K562 (cell line): ENCODE data around the gene ZFP36. TPM values are rescaled to one million over a fixed set of nuclear protein-coding genes. Genes with fewer than 3 reads are reported as not detected.

ENCODE experiments used
- BRD4 ChIP-seq: fragments of 200-600 bp; sonication (generic); IDR thresholded peaks from 2 replicates; pipeline ENCODE4 v1.6.1; 2017; ENCODE audit warnings: inconsistent platforms
- HMG20B ChIP-seq: fragments of 250-450 bp; sonication (Bioruptor Pico); IDR thresholded peaks from 2 replicates; pipeline ENCODE4 v1.5.0; 2021; ENCODE audit warnings: mild to moderate bottlenecking
- KHSRP ChIP-seq: fragments of 450-650 bp; IDR thresholded peaks from 2 replicates; pipeline ENCODE4 v1.6.1; 2017
- LCOR ChIP-seq: sonication (generic); formaldehyde crosslinking; IDR thresholded peaks from 2 replicates; pipeline ENCODE4 v1.8.0; 2022; ENCODE audit warnings: mild to moderate bottlenecking, missing genetic modification reagents
- NEUROD1 ChIP-seq: fragments of 150-350 bp; IDR thresholded peaks from 2 replicates; pipeline ENCODE4 v1.6.1; 2014; ENCODE audit warnings: borderline replicate concordance, low read length, low read depth; ENCODE audit not compliant: partially characterized antibody
- NFE2L1 ChIP-seq: fragments of 450-650 bp; IDR thresholded peaks from 2 replicates; pipeline ENCODE4 v1.6.1; 2016; ENCODE audit warnings: missing genetic modification characterization, low read depth, mild to moderate bottlenecking, missing compliant biosample characterization, moderate library complexity, borderline replicate concordance
- RCOR1 ChIP-seq, 2 experiments: IDR thresholded peaks; 2 replicates each; pipeline ENCODE4 v1.6.1; 2012; ENCODE audit warnings: low read depth in 2 of 2, low read length in 2 of 2, borderline replicate concordance in 1 of 2, improper control_type of control experiment in 1 of 2
- TGIF2 ChIP-seq: sonication (generic); formaldehyde crosslinking; IDR thresholded peaks from 2 replicates; pipeline ENCODE4 v1.8.1; 2022; ENCODE audit warnings: mild to moderate bottlenecking, missing genetic modification reagents, moderate library complexity
- XRCC5 ChIP-seq: fragments of 200-400 bp; formaldehyde crosslinking; IDR thresholded peaks from 2 replicates; pipeline ENCODE4 v1.6.1; 2017; ENCODE audit warnings: low read depth, mild to moderate bottlenecking, low read length
- ZBTB5 ChIP-seq: fragments of 450-650 bp; IDR thresholded peaks from 2 replicates; pipeline ENCODE4 v1.6.1; 2017; ENCODE audit warnings: antibody characterized with exemption
- ZNF140 ChIP-seq: fragments of 250-450 bp; sonication (Bioruptor Pico); IDR thresholded peaks from 2 replicates; pipeline ENCODE4 v1.8.0; 2021; ENCODE audit warnings: moderate library complexity, mild to moderate bottlenecking, inconsistent platforms
- ZNF445 ChIP-seq: fragments of 250-450 bp; sonication (Bioruptor Pico); IDR thresholded peaks from 2 replicates; pipeline ENCODE4 v1.4.0; 2020; ENCODE audit warnings: low read depth, mild to moderate bottlenecking, moderate library complexity
- ZNF511 ChIP-seq: sonication (generic); formaldehyde crosslinking; IDR thresholded peaks from 2 replicates; pipeline ENCODE4 v1.8.0; 2022; ENCODE audit warnings: mild to moderate bottlenecking, missing genetic modification reagents
- ZNF699 ChIP-seq: fragments of 250-450 bp; sonication (Bioruptor Pico); IDR thresholded peaks from 2 replicates; pipeline ENCODE4 v1.8.0; 2021; ENCODE audit warnings: mild to moderate bottlenecking, moderate library complexity; ENCODE audit not compliant: insufficient replicate concordance
- polyA plus RNA-seq, 8 experiments: library from polyadenylated mRNA; depleted of rRNA in 4 of 8; stranded (reverse) in 5 of 8; unstranded in 3 of 8; fragments of >200 nt; fragmentation: Nextera tagmentation in 2 of 8; fragmentation: Illumina TruSeq in 1 of 8; extraction: Ambion mirVana in 2 of 8; extraction: Trizol in 1 of 8; gene quantifications; 2 replicates each; pipeline versions ENCODE4 v1.2.1 to v1.2.3, GENCODE V29; 2011 to 2014; ENCODE audit warnings: inconsistent platforms in 1 of 8, missing spikeins in 1 of 8
- total RNA-seq, 7 experiments: library from RNA; depleted of rRNA in 6 of 7; stranded (reverse); fragments of >200 nt in 6 of 7; fragmentation: Illumina TruSeq in 2 of 7; extraction: Trizol in 2 of 7; gene quantifications; 2 replicates each; pipeline versions ENCODE4 v1.2.1 to v1.2.3, GENCODE V29; 2011 to 2021; ENCODE audit warnings: low replicate concordance in 1 of 7
- TF ChIP-seq, protein P1 (sequence below): fragments of 450-650 bp; IDR thresholded peaks from 2 replicates; pipeline ENCODE4 v1.6.1; 2016; ENCODE audit warnings: missing biosample characterization, missing genetic modification characterization
- TF ChIP-seq, protein P2 (sequence below): fragments of 450-650 bp; formaldehyde crosslinking; conservative IDR thresholded peaks from 2 replicates; pipeline ENCODE4 v1.4.0; 2022; ENCODE audit warnings: mild to moderate bottlenecking, missing genetic modification characterization

ZFP36 gene
- total and polyA plus RNA-seq, 9 of the 15 experiments (the other 6 are each of a cell fraction or from before 2014, with no cell fraction given) = 1.0 to 20.1 (median 3.5) TPM

DNA sequence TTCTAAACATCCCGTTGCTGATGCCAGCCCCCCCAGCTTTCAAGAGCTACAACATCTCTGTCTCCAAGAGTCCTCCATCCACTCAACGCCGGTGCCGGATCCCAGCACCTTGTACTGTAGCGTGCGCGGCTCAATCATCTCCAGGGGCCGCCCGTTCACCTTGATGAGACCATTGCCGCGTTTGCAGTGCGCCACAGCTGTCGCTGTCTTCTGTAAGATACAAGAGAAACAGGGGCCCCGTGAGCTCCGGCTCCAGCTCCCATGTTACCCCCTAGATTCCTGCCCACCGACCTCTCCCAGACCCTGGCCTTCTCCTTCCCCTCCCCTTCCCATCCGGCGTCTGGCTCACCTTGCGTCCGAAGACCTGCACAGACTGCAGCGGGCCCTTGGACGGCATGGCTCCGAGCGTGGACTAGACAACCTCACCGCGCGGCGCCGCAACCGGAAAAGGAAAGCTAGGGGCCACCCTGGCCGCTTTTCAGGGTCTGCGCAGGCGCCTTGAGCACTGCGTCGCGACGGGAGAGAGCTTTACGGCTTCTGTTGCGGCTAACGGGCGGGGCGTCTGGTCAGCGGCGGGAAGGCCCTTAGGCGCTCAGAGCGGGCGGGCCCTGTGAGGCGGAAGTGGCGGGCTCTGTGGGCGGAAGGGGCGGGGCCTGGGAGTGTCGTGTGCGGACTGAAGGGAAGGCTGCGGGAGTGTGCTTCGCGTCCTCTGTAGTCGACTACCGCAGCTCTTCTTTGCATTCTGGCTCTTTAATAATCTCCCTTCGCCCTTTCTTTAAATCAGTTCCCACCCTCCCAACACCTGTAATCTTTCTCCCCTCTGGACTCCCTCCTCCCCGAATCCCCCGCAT lies 29.1 kb downstream of the ZFP36 start, which contains the start of gene RPS16 (continued):
- TF ChIP-seq, protein P1, sequence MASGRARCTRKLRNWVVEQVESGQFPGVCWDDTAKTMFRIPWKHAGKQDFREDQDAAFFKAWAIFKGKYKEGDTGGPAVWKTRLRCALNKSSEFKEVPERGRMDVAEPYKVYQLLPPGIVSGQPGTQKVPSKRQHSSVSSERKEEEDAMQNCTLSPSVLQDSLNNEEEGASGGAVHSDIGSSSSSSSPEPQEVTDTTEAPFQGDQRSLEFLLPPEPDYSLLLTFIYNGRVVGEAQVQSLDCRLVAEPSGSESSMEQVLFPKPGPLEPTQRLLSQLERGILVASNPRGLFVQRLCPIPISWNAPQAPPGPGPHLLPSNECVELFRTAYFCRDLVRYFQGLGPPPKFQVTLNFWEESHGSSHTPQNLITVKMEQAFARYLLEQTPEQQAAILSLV (tag) = no peak
- TF ChIP-seq XRCC5 (peak; percentile 37; the same call in 1 of the 2 replicates), NFE2L1 (tag) (no peak), HMG20B (no peak), ZNF511 (CRISPR knock-in tag) (peak; percentile 71), NEUROD1 (peak; percentile 71), LCOR (CRISPR knock-in tag) (peak; percentile 62; the same call in 1 of the 2 replicates), ZNF699 (CRISPR knock-in tag) (no peak), TGIF2 (peak; percentile 57; the same call in 1 of the 2 replicates), ZNF140 (CRISPR knock-in tag) (no peak), BRD4 (peak; percentile 91), RCOR1 (IDR thresholded peaks at IDR 0.05; ENCODE audit: borderline replicate concordance in 1 of 2, low read depth in 2 of 2, low read length in 2 of 2) (no peak), ZNF445 (CRISPR knock-in tag) (no peak), ZBTB5 (peak; percentile 99), KHSRP (no peak)
- TF ChIP-seq, protein P2, sequence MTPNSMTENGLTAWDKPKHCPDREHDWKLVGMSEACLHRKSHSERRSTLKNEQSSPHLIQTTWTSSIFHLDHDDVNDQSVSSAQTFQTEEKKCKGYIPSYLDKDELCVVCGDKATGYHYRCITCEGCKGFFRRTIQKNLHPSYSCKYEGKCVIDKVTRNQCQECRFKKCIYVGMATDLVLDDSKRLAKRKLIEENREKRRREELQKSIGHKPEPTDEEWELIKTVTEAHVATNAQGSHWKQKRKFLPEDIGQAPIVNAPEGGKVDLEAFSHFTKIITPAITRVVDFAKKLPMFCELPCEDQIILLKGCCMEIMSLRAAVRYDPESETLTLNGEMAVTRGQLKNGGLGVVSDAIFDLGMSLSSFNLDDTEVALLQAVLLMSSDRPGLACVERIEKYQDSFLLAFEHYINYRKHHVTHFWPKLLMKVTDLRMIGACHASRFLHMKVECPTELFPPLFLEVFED (CRISPR knock-in tag) = no peak; the same call in 1 of the 2 replicates
